ENCODE data around the gene POU6F2. TPM values are rescaled to one million over a fixed set of nuclear protein-coding genes. Genes with fewer than 3 reads are reported as not detected.

The POU6F2 gene
- total RNA-seq, 1 experiment from 2014 or later: not detected

GRCh38 chr7:39086638-39087360 is 109.1 kb downstream of the POU6F2 start:
- intact Hi-C loops (cut with micrococcal nuclease; ENCODE audit: unreplicated experiment): no loop called here
- Histone ChIP-seq H3K4me3 (ENCODE audit: low read depth in 2 of 2, low read length in 2 of 2) (no peak overlapping the region), H3K4me1 (ENCODE audit: control insufficient read depth, insufficient read depth, low read length) (no peaks in the 10 kb centered on the region), H3K27me3 (ENCODE audit: control insufficient read depth, insufficient read depth, low read length) (peaks cover 10% of the 10 kb centered on the region), H3K9me3 (ENCODE audit: control insufficient read depth, insufficient read depth, low read depth, low read length) (no peaks in the 10 kb centered on the region), H3K36me3 (ENCODE audit: control insufficient read depth, insufficient read depth, low read length) (no peaks in the 10 kb centered on the region), H3K27ac (ENCODE audit: low read length) (no peak overlapping the region)
- ATAC-seq (no peak), DNase-seq (ENCODE audit: low read depth, low spot score) (no peak)
- in situ Hi-C loops (cut with HindIII; ENCODE audit: low pct_unique_long_range_greater_than_20kb, low sequenced_read_pairs): no loop called here
- ChIA-PET POLR2A (no interaction called here), CTCF (no interaction called here)
- TF ChIP-seq POLR2AphosphoS5 (IDR thresholded peaks at IDR 0.05; ENCODE audit: low read depth, low read length) (no peak), SIN3A (IDR thresholded peaks at IDR 0.05; ENCODE audit: borderline replicate concordance, insufficient read depth, low read depth, low read length) (no peak), REST (IDR thresholded peaks at IDR 0.05; ENCODE audit: insufficient read depth in 1 of 2, low read depth in 2 of 2, low read length in 1 of 2) (no peak), TCF7L2 (IDR thresholded peaks at IDR 0.05; ENCODE audit: low read depth, low read length) (no peak), CTCF (IDR thresholded peaks at IDR 0.05) (no peak)
- BruUV-seq (replicated peaks): no TSS peak

- no TSS peak for BruUV-seq (replicated peaks)
- CTCF ChIA-PET: no interaction called here
- ATAC-seq (no peak), DNase-seq (ENCODE audit: low read depth, low spot score) (no peak)
- no peak overlapping the region for H3K27ac ChIP-seq (ENCODE audit: low read length)
- in situ Hi-C loops (cut with HindIII; ENCODE audit: low pct_unique_long_range_greater_than_20kb, low sequenced_read_pairs): no loop called here
- no peaks in the 10 kb centered on the region for H3K4me1 ChIP-seq (ENCODE audit: control insufficient read depth, insufficient read depth, low read length)
- H3K9me3 ChIP-seq (ENCODE audit: control insufficient read depth, insufficient read depth, low read depth, low read length): no peaks in the 10 kb centered on the region
- H3K27me3 ChIP-seq (ENCODE audit: control insufficient read depth, insufficient read depth, low read length): peaks cover 10% of the 10 kb centered on the region
- POLR2A ChIA-PET: no interaction called here
- no peak for TF ChIP-seq TCF7L2 (IDR thresholded peaks at IDR 0.05; ENCODE audit: low read depth, low read length)
- TF ChIP-seq POLR2AphosphoS5 (IDR thresholded peaks at IDR 0.05; ENCODE audit: low read depth, low read length): no peak
- TF ChIP-seq REST (IDR thresholded peaks at IDR 0.05; ENCODE audit: insufficient read depth in 1 of 2, low read depth in 2 of 2, low read length in 1 of 2): no peak
- no peak for TF ChIP-seq CTCF (IDR thresholded peaks at IDR 0.05)
- TF ChIP-seq SIN3A (IDR thresholded peaks at IDR 0.05; ENCODE audit: borderline replicate concordance, insufficient read depth, low read depth, low read length): no peak
- no peak overlapping the region for H3K4me3 ChIP-seq (ENCODE audit: low read depth in 2 of 2, low read length in 2 of 2)
- H3K36me3 ChIP-seq (ENCODE audit: control insufficient read depth, insufficient read depth, low read length): no peaks in the 10 kb centered on the region
- intact Hi-C loops (cut with micrococcal nuclease; ENCODE audit: unreplicated experiment): no loop called here
These were observed 111.3 kb downstream of the POU6F2 start for GRCh38 chr7:39088730-39089593.
